Caco-2 (cell line): ENCODE results near the gene MRPL37. TPM values are rescaled to one million over a fixed set of nuclear protein-coding genes. Genes with fewer than 3 reads are reported as not detected.

Experiments
- BruUV-seq: library from RNA; stranded (reverse); fragments of 400-500 nt; replicated peaks from 2 replicates; lab custom pipeline; 2021; lab: Mats Ljungman, UMichigan
- CTCF ChIA-PET: fragments of 300-600 bp; sonication (Branson Sonifier 250); formaldehyde crosslinking; loops from one replicate; lab custom pipeline; 2022; ENCODE audit warnings: antibody characterized with exemption; lab: Charles Lee
- POLR2A ChIA-PET: fragments of 300-600 bp; sonication (Branson Sonifier 250); formaldehyde crosslinking; loops from one replicate; lab custom pipeline; 2022; ENCODE audit warnings: antibody characterized with exemption; lab: Charles Lee
- DNase-seq, 2 experiments: peaks; one replicate each; pipeline versions ENCODE4 v3.0.0 to v3.0.0-alpha.2; 2020 to 2022
- H3K27me3 ChIP-seq: replicated peaks from 2 replicates; pipeline ENCODE4 v1.6.0; 2011; ENCODE audit warnings: low read length; ENCODE audit not compliant: control insufficient read depth, insufficient read depth
- H3K36me3 ChIP-seq: 2 replicates; pipeline ENCODE4 v1.5.1; 2011; ENCODE audit warnings: low read length; ENCODE audit not compliant: control insufficient read depth, insufficient read depth
- H3K4me1 ChIP-seq: fragments of 250-450 bp; sonication (Bioruptor Pico); 2 replicates; pipeline ENCODE4 v1.5.1; 2020; ENCODE audit warnings: mild to moderate bottlenecking
- H3K4me3 ChIP-seq: 2 replicates; pipeline ENCODE4 v1.5.1; 2011; ENCODE audit warnings: low read depth, mild to moderate bottlenecking, control low read depth, low read length
- H3K9me3 ChIP-seq: fragments of 250-450 bp; sonication (Bioruptor Pico); 2 replicates; pipeline ENCODE4 v1.5.1; 2020; ENCODE audit warnings: mild to moderate bottlenecking, moderate library complexity
- H3K27ac Mint-ChIP-seq: one replicate; pipeline ENCODE4 v1.8.0; 2022; ENCODE audit warnings: mixed read lengths; ENCODE audit not compliant: unreplicated experiment
- H3K27me3 Mint-ChIP-seq: one replicate; pipeline ENCODE4 v1.8.0; 2022; ENCODE audit warnings: mixed read lengths; ENCODE audit not compliant: insufficient read depth, unreplicated experiment
- H3K36me3 Mint-ChIP-seq: one replicate; pipeline ENCODE4 v1.8.0; 2022; ENCODE audit warnings: mild to moderate bottlenecking, mixed read lengths; ENCODE audit not compliant: insufficient read depth, unreplicated experiment
- H3K4me1 Mint-ChIP-seq: one replicate; pipeline ENCODE4 v1.8.0; 2022; ENCODE audit warnings: low read depth, mixed read lengths; ENCODE audit not compliant: unreplicated experiment
- H3K4me3 Mint-ChIP-seq: one replicate; pipeline ENCODE4 v1.8.0; 2022; ENCODE audit warnings: mild to moderate bottlenecking, moderate library complexity, mixed read lengths; ENCODE audit not compliant: unreplicated experiment
- H3K9me3 Mint-ChIP-seq: one replicate; pipeline ENCODE4 v1.8.0; 2022; ENCODE audit warnings: mixed read lengths; ENCODE audit not compliant: unreplicated experiment
- intact Hi-C: fragments of 100-400 bp; cut with micrococcal nuclease; formaldehyde crosslinking; loops from one replicate; pipeline ENCODE4 v1.10.0; 2022; ENCODE audit not compliant: unreplicated experiment
- total RNA-seq: library from RNA; stranded (reverse); gene quantifications from 2 replicates; pipeline ENCODE4 v1.2.3, GENCODE V29; 2022
- TF ChIP-seq, protein P1 (sequence below), 2 experiments: fragments of 200-600 bp in 1 of 2; IDR thresholded peaks; 1 replicate in 1 of 2; 2 replicates in 1 of 2; pipeline versions ENCODE4 v1.5.1 to v1.8.0; 2011 to 2022; ENCODE audit warnings: antibody characterized with exemption in 1 of 2, control low read depth in 1 of 2, inconsistent platforms in 1 of 2, low read depth in 1 of 2, low read length in 1 of 2, mild to moderate bottlenecking in 1 of 2, moderate library complexity in 1 of 2; ENCODE audit not compliant: insufficient read depth in 1 of 2, severe bottlenecking in 1 of 2, unreplicated experiment in 1 of 2

Gene MRPL37
- total RNA-seq, 1 experiment from 2014 or later: 95.6 TPM

DNA sequence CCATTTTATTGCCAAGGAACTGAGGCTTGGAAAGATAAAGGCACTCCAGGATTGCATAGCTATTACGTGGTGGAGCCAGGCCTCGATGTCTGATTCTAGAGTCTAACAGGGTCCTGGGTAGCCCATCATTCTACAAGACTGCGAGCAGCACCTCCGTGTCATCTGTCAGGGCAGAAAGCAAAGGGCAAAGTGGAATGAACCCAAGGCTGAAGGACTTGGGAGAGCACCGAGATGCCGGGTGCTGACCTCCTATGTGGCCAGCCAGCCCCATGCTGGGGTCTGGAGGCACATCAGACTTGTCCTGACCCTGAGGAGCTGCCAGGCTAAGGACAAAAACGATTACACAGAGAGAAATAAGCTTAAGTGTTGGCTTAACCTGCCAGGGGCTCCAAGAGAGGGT is 62.3 kb downstream of the MRPL37 start:
- BruUV-seq: no TSS peak
- ChIA-PET POLR2A (interaction anchor here (0.5 kb wide), 1 partner anchor 521 kb away, joined by 3 read pairs; no protein-coding TSS in a partner anchor), CTCF (interaction anchor here (0.6 kb wide), 1 partner anchor 227 kb away, joined by 3 read pairs; no protein-coding TSS in a partner anchor)
- Histone ChIP-seq H3K9me3 (no peaks in the 10 kb centered on the region), H3K27me3 (no peaks in the 10 kb centered on the region), H3K4me1 (no peaks in the 10 kb centered on the region), H3K4me3 (no peak overlapping the region), H3K36me3 (no peaks in the 10 kb centered on the region)
- DNase-seq: no peak
- intact Hi-C loops: no loop called here
- H3K27ac Mint-ChIP-seq: no peak overlapping the region
- no peak overlapping the region for H3K4me3 Mint-ChIP-seq
- TF ChIP-seq, protein P1, sequence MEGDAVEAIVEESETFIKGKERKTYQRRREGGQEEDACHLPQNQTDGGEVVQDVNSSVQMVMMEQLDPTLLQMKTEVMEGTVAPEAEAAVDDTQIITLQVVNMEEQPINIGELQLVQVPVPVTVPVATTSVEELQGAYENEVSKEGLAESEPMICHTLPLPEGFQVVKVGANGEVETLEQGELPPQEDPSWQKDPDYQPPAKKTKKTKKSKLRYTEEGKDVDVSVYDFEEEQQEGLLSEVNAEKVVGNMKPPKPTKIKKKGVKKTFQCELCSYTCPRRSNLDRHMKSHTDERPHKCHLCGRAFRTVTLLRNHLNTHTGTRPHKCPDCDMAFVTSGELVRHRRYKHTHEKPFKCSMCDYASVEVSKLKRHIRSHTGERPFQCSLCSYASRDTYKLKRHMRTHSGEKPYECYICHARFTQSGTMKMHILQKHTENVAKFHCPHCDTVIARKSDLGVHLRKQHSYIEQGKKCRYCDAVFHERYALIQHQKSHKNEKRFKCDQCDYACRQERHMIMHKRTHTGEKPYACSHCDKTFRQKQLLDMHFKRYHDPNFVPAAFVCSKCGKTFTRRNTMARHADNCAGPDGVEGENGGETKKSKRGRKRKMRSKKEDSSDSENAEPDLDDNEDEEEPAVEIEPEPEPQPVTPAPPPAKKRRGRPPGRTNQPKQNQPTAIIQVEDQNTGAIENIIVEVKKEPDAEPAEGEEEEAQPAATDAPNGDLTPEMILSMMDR (IDR thresholded peaks at IDR 0.05; ENCODE audit: insufficient read depth in 1 of 2, low read depth in 1 of 2, low read length in 1 of 2, severe bottlenecking in 1 of 2, unreplicated experiment in 1 of 2): no peak
- no peaks in the 10 kb centered on the region for H3K36me3 Mint-ChIP-seq
- H3K4me1 Mint-ChIP-seq: no peaks in the 10 kb centered on the region
- no peaks in the 10 kb centered on the region for H3K27me3 Mint-ChIP-seq
- no peaks in the 10 kb centered on the region for H3K9me3 Mint-ChIP-seq

DNA sequence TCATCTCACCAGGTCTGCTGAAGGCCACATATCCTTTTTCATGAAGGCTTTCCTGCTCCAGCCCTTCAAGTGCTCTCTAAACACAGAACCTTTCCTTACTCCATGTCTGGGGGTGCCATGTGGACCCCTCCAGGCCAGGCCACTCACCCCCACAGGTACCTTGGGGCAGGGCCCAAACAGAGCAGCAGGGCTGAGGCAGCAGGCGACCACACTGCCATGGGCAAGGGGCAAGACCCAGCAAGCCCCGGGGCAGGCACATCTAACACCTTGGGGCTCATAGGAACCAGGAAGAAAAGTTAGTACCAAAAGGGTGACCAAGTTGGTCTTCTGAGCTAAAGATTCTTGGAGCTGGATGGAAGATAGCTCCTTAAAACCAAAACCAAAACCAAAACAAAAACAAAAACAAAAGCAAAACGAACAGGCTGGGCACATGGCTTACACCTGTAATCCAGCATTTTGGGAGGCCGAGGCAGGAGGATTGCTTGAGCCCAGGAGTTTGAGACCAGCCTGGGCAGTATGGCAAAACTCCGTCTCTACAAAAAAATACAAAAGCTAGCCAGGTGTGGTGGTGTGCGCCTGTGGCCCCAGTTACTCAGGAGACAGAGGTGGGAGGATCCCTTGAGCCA is 63.7 kb downstream of the MRPL37 start:
- BruUV-seq: no TSS peak
- no peak overlapping the region for H3K27ac Mint-ChIP-seq

GRCh38 chr1:54265126-54265525 is 65.2 kb downstream of the MRPL37 start:
- Histone ChIP-seq H3K36me3 (no peaks in the 10 kb centered on the region), H3K4me1 (no peaks in the 10 kb centered on the region), H3K4me3 (no peak overlapping the region), H3K9me3 (no peaks in the 10 kb centered on the region), H3K27me3 (no peaks in the 10 kb centered on the region)
- no peaks in the 10 kb centered on the region for H3K36me3 Mint-ChIP-seq
- no peak for DNase-seq
- BruUV-seq: no TSS peak
- no peaks in the 10 kb centered on the region for H3K9me3 Mint-ChIP-seq
- TF ChIP-seq, protein P1 (IDR thresholded peaks at IDR 0.05; ENCODE audit: insufficient read depth in 1 of 2, low read depth in 1 of 2, low read length in 1 of 2, severe bottlenecking in 1 of 2, unreplicated experiment in 1 of 2): no peak
- CTCF ChIA-PET: no interaction called here
- no peaks in the 10 kb centered on the region for H3K4me1 Mint-ChIP-seq
- H3K27me3 Mint-ChIP-seq: no peaks in the 10 kb centered on the region
- no peak overlapping the region for H3K4me3 Mint-ChIP-seq
- H3K27ac Mint-ChIP-seq: no peak overlapping the region
- intact Hi-C loops: no loop called here
- POLR2A ChIA-PET: no interaction called here

More for the DNA sequence above, 63.7 kb downstream of the MRPL37 start:
- no peaks in the 10 kb centered on the region for H3K27me3 Mint-ChIP-seq
- no peaks in the 10 kb centered on the region for H3K27me3 ChIP-seq
- CTCF ChIA-PET: no interaction called here
- H3K36me3 Mint-ChIP-seq: no peaks in the 10 kb centered on the region
- DNase-seq: no peak
- POLR2A ChIA-PET: no interaction called here
- H3K9me3 ChIP-seq: no peaks in the 10 kb centered on the region
- TF ChIP-seq, protein P1 (IDR thresholded peaks at IDR 0.05; ENCODE audit: insufficient read depth in 1 of 2, low read depth in 1 of 2, low read length in 1 of 2, severe bottlenecking in 1 of 2, unreplicated experiment in 1 of 2): no peak
- no peaks in the 10 kb centered on the region for H3K9me3 Mint-ChIP-seq
- H3K4me3 Mint-ChIP-seq: no peak overlapping the region
- no peaks in the 10 kb centered on the region for H3K4me1 ChIP-seq
- intact Hi-C loops: no loop called here
- H3K4me1 Mint-ChIP-seq: no peaks in the 10 kb centered on the region
- no peak overlapping the region for H3K4me3 ChIP-seq
- no peaks in the 10 kb centered on the region for H3K36me3 ChIP-seq
